ENCODE measurements around the gene ABAT.

ABAT gene

GRCh38 chr16:8822403-8822802 lies 148.0 kb downstream of the ABAT start:
- intact Hi-C loops (cut with DNase I; ENCODE audit: low total_unique reads) = no loop called here

GRCh38 chr16:8826278-8826879 lies 152.0 kb downstream of the ABAT start:
- H3K9me3 ChIP-seq = no peaks in the 10 kb centered on the region
- TF ChIP-seq CTCF (IDR thresholded peaks at IDR 0.05) = no peak
- no peak for DNase-seq
- intact Hi-C loops (cut with DNase I; ENCODE audit: low total_unique reads) = no loop called here
- H3K4me1 ChIP-seq = no peaks in the 10 kb centered on the region
- H3K27ac ChIP-seq = no peak overlapping the region
- peaks cover 13 to 37% (median 31%) of the 10 kb centered on the region in 3 donors for H3K36me3 ChIP-seq
- no peaks in the 10 kb centered on the region for H3K27me3 ChIP-seq
- no peak overlapping the region for H3K4me3 ChIP-seq

More at GRCh38 chr16:8822403-8822802, 148.0 kb downstream of the ABAT start:
- H3K4me3 ChIP-seq = no peak overlapping the region
- H3K27me3 ChIP-seq = no peaks in the 10 kb centered on the region
- peaks cover 28 to 48% (median 41%) of the 10 kb centered on the region in 3 donors for H3K36me3 ChIP-seq
- DNase-seq = no peak
- no peak overlapping the region for H3K27ac ChIP-seq
- no peaks in the 10 kb centered on the region for H3K9me3 ChIP-seq
- TF ChIP-seq CTCF (IDR thresholded peaks at IDR 0.05) = no peak
- no peaks in the 10 kb centered on the region for H3K4me1 ChIP-seq

- DNase-seq = no peak
- no peaks in the 10 kb centered on the region for H3K4me1 ChIP-seq
- H3K27me3 ChIP-seq = no peaks in the 10 kb centered on the region
- TF ChIP-seq CTCF (IDR thresholded peaks at IDR 0.05) = no peak
- peaks cover 8 to 42% (median 41%) of the 10 kb centered on the region in 3 donors for H3K36me3 ChIP-seq
- H3K27ac ChIP-seq = no peak overlapping the region
- intact Hi-C loops (cut with DNase I; ENCODE audit: low total_unique reads) = no loop called here
- no peaks in the 10 kb centered on the region for H3K9me3 ChIP-seq
- H3K4me3 ChIP-seq = no peak overlapping the region
These were observed 154.2 kb downstream of the ABAT start for GRCh38 chr16:8828541-8829165.

- Histone ChIP-seq H3K4me3 (no peak overlapping the region), H3K36me3 (peaks cover 6 to 34% (median 34%) of the 10 kb centered on the region in 3 donors), H3K27me3 (no peaks in the 10 kb centered on the region), H3K27ac (no peak overlapping the region), H3K4me1 (no peaks in the 10 kb centered on the region), H3K9me3 (no peaks in the 10 kb centered on the region)
- no peak for DNase-seq
- intact Hi-C loops (cut with DNase I; ENCODE audit: low total_unique reads) = no loop called here
- TF ChIP-seq CTCF (IDR thresholded peaks at IDR 0.05) = no peak
These were observed 157.0 kb downstream of the ABAT start for GRCh38 chr16:8831450-8831849.

- intact Hi-C loops (cut with DNase I; ENCODE audit: low total_unique reads) = no loop called here
- DNase-seq = no peak
- Histone ChIP-seq H3K4me1 (no peaks in the 10 kb centered on the region), H3K27me3 (no peaks in the 10 kb centered on the region), H3K9me3 (no peaks in the 10 kb centered on the region), H3K4me3 (no peak overlapping the region), H3K27ac (no peak overlapping the region), H3K36me3 (peaks cover 6 to 34% (median 34%) of the 10 kb centered on the region in 3 donors)
- no peak for TF ChIP-seq CTCF (IDR thresholded peaks at IDR 0.05)
These were observed 157.7 kb downstream of the ABAT start for GRCh38 chr16:8831871-8832716.

Measured in tibial artery (tissue), 4 donors.